AG04449 (cell line): ENCODE results near the gene TIPARP.
A peak's percentile ranks its signal among the peaks of the same experiment; 100 is the strongest.

ENCODE experiments used
- CTCF ChIA-PET: fragments of 350-600 bp; formaldehyde crosslinking; extraction: SDS; loops from one replicate; lab custom pipeline; 2021; ENCODE audit warnings: antibody characterized with exemption; lab: Yijun Ruan, JAX
- POLR2A ChIA-PET: fragments of 400-600, 350-600 bp; formaldehyde crosslinking; extraction: SDS; loops from one replicate; lab custom pipeline; 2020; ENCODE audit warnings: antibody characterized with exemption, inconsistent platforms; lab: Yijun Ruan, JAX
- DNase-seq: peaks from one replicate; pipeline ENCODE4 v3.0.0-alpha.2; 2010; ENCODE audit warnings: low read depth, low spot score
- H3K4me3 ChIP-seq: 2 replicates; pipeline ENCODE4 v1.5.1; 2011; ENCODE audit warnings: low read depth, mild to moderate bottlenecking, control low read depth, low read length
- CTCF ChIP-seq: IDR thresholded peaks from one replicate; pipeline ENCODE4 v1.5.1; 2011; ENCODE audit warnings: mild to moderate bottlenecking, moderate library complexity, low read length, control low read depth, inconsistent platforms; ENCODE audit not compliant: insufficient read depth; ENCODE audit errors: missing control alignments

The TIPARP gene

GRCh38 chr3:156676768-156677479, 2.5 kb downstream of the TIPARP start:
- DNase-seq, result no peak
- CTCF ChIA-PET, result interaction anchor here (3.8 to 6.4 kb wide), 3 partner anchors 12 to 460 kb away, joined by 16 to 59 read pairs (median 17); no protein-coding TSS in a partner anchor
- POLR2A ChIA-PET, result interaction anchor here (0.7 to 3.8 kb wide), 6 partner anchors 86 to 412 kb away, joined by 3 to 60 read pairs (median 3); partner anchors contain the start of gene SSR3
- no peak for TF ChIP-seq CTCF
- peak overlapping the region; percentile 78 for H3K4me3 ChIP-seq

GRCh38 chr3:156677536-156677935, 3.1 kb downstream of the TIPARP start:
- DNase-seq, result no peak
- CTCF ChIA-PET, result interaction anchor here (3.8 to 6.4 kb wide), 3 partner anchors 12 to 460 kb away, joined by 16 to 59 read pairs (median 17); no protein-coding TSS in a partner anchor

GRCh38 chr3:156678197-156678596, 3.8 kb downstream of the TIPARP start:
- peak overlapping the region; percentile 6 for H3K4me3 ChIP-seq
- ChIA-PET CTCF (interaction anchor here (1.2 to 6.4 kb wide), 5 partner anchors 11 to 459 kb away, joined by 3 to 59 read pairs (median 16); no protein-coding TSS in a partner anchor), POLR2A (interaction anchor here (1.0 kb wide), 3 partner anchors 73 to 127 kb away, joined by 3 read pairs; partner anchors contain the start of gene SSR3)
- no peak for DNase-seq
- no peak for TF ChIP-seq CTCF

More at GRCh38 chr3:156677536-156677935, 3.1 kb downstream of the TIPARP start:
- POLR2A ChIA-PET, result interaction anchor here (0.7 to 1.0 kb wide), 4 partner anchors 74 to 126 kb away, joined by 3 read pairs; partner anchors contain the start of gene SSR3
- H3K4me3 ChIP-seq, result peak overlapping the region; percentile 78; the same call in 1 of the 2 replicates
- no peak for TF ChIP-seq CTCF

GRCh38 chr3:156680243-156680914, 6.0 kb downstream of the TIPARP start:
- TF ChIP-seq CTCF, result no peak
- CTCF ChIA-PET, result interaction anchor here (1.6 to 6.4 kb wide), 5 partner anchors 9 to 457 kb away, joined by 4 to 59 read pairs (median 16); no protein-coding TSS in a partner anchor
- DNase-seq, result no peak
- POLR2A ChIA-PET, result interaction anchor here (0.9 to 1.3 kb wide), 2 partner anchors 13 to 131 kb away, joined by 3 read pairs; no protein-coding TSS in a partner anchor
- no peak overlapping the region; the same call in 1 of the 2 replicates for H3K4me3 ChIP-seq

- no peak overlapping the region for H3K4me3 ChIP-seq
- DNase-seq, result peak; percentile 58
- ChIA-PET POLR2A (interaction anchor here (0.9 to 1.3 kb wide), 2 partner anchors 13 to 131 kb away, joined by 3 read pairs; no protein-coding TSS in a partner anchor), CTCF (interaction anchor here (1.0 to 6.4 kb wide), 4 partner anchors 8 to 456 kb away, joined by 3 to 59 read pairs (median 11); no protein-coding TSS in a partner anchor)
- TF ChIP-seq CTCF, result no peak
These were observed 6.6 kb downstream of the TIPARP start for GRCh38 chr3:156681002-156681401.
